PC-9 (cell line): ENCODE measurements around the gene TBC1D22A.

Experiments
- EZH2 ChIP-seq: fragments of 200-600 bp; sonication (generic); IDR thresholded peaks from 2 replicates; pipeline ENCODE4 v1.8.0; 2017; ENCODE audit warnings: antibody characterized with exemption, low read depth
- TF ChIP-seq, protein P1 (sequence below): fragments of 200-600 bp; sonication (generic); conservative IDR thresholded peaks from 2 replicates; pipeline ENCODE4 v1.6.1; 2017; ENCODE audit warnings: mixed run types, antibody characterized with exemption, mild to moderate bottlenecking, moderate library complexity

DNA sequence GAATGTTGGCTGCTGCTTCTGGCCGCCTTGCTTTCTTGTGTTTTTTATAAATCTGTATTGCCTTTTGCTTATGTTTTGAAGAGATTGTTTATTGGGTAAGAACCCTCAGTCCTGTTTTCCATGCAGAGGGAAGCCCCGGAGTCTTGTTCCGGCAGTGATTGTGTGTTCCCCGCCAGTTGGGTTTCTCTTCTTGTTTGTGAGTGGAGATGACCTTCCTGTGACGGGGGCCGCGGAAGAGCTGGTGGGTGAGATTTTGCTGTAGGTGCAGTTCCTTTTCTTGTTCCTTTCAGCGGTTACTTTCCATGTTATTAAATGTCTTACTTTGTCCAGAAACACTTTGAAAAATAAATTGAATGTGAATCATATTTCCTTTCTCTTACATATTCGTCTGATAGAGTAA lies 8.3 kb downstream of the TBC1D22A start:
- TF ChIP-seq, protein P1, sequence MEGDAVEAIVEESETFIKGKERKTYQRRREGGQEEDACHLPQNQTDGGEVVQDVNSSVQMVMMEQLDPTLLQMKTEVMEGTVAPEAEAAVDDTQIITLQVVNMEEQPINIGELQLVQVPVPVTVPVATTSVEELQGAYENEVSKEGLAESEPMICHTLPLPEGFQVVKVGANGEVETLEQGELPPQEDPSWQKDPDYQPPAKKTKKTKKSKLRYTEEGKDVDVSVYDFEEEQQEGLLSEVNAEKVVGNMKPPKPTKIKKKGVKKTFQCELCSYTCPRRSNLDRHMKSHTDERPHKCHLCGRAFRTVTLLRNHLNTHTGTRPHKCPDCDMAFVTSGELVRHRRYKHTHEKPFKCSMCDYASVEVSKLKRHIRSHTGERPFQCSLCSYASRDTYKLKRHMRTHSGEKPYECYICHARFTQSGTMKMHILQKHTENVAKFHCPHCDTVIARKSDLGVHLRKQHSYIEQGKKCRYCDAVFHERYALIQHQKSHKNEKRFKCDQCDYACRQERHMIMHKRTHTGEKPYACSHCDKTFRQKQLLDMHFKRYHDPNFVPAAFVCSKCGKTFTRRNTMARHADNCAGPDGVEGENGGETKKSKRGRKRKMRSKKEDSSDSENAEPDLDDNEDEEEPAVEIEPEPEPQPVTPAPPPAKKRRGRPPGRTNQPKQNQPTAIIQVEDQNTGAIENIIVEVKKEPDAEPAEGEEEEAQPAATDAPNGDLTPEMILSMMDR: no peak
- TF ChIP-seq EZH2: no peak
